Measurements from ENCODE around the gene EXOC3L1. TPM values are rescaled to one million over a fixed set of nuclear protein-coding genes. Genes with fewer than 3 reads are reported as not detected.

Gene EXOC3L1, protein sequence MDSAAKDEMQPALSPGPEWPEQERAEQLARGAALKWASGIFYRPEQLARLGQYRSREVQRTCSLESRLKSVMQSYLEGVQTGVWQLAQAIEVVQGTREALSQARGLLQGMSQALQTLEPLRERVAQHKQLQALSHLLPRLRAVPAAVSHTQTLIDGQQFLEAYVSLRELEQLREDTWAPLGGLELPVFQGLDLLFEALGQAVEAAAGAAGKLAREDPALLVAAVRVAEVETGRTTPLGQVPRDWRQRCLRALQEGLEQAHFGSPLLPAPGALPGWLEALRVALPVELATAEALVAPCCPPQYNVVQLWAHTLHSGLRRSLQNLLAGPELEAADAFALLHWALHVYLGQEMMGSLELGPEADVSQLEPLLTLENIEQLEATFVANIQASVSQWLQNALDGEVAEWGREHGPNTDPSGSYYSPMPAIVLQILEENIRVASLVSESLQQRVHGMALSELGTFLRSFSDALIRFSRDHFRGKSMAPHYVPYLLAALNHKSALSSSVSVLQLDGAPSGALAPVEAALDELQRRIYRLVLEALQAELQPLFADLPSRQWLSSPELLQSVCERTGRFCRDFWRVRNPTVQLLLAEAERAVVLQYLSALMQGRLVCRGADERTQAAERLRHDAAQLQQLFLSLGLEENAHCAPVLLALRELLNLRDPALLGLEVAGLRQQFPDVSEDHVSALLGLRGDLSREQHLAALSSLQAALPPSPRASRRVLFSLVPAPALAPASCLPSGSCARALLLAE
- 0.39 and 0.96 TPM in 2 replicates for total RNA-seq

DNA sequence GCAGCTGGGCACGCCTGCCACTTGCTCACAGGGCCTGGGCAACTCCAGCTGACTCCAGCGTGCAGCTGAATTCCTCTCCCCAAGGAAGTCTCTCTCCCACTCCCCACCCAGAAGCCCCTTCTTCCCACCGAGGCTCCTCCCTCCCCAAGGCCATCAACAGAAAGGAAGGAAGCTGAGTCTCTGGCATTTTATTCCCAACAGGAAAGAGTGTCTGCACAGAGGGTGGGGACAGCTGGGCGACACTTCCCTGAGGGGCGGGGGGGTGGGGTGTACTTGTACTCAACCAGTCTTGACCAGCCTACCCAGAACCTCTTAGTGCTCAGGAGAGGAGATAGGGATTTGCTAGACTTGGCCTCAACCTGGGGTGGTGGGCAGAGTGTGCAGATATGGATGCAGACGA is at the start of gene EXOC3L1:
Gene EXOC3L1, minus strand, starts transcription at position 96 of the 400 bp plus-strand sequence. CDS start 460 bp downstream, outside the sequence.

GRCh38 chr16:67226804-67227566 is 37.0 kb upstream of the EXOC3L1 start, which contains the start of gene TMEM208:
TMEM208 (plus strand) TSS chr16:67227130; CDS start chr16:67227219, 89 bp downstream.

GRCh38 chr16:67199011-67199807 is 9.3 kb upstream of the EXOC3L1 start, which contains the start of gene ELMO3:
ELMO3 (plus strand) TSS chr16:67199131; CDS start chr16:67199327, 196 bp downstream.

DNA sequence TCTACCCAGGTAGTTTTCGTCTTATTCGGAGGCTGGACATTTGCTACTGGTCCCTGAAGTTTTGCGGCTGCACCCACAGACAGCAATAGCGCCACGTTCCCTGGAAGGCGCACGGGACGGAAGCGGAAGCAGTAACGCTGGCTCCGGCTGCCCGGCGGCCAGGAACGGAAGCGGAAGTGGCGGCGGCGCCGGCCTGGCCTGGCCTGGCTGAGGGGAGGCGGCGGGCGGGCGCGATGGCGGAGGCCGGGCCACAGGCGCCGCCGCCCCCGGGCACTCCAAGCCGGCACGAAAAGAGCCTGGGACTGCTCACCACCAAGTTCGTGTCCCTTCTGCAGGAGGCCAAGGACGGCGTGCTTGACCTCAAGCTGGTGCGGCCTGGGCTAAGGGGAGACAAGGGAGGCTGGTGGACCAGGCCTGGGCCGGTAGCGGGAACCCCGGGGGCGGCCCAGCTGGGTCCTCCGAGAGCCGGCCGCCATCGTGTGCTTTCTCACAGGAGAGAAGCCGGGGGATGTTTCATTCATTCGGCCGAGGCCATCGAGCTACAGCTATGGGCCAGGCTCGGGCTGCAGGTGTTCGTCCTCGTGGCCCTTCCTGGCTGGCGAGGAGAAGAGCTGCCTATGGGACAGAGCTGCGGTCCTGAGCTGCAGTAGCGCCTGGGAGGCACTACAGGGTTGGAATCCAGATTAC is 2.2 kb upstream of the EXOC3L1 start, which contains the start of gene E2F4:
Gene E2F4, plus strand, starts transcription at position 161 of the 687 bp plus-strand sequence. Its CDS starts 73 bp downstream, at position 234.

GRCh38 chr16:67183627-67184452 is 6.1 kb downstream of the EXOC3L1 start, which contains the start of gene MATCAP1:
MATCAP1 (minus strand) TSS chr16:67183963; CDS start chr16:67180610, 3,353 bp downstream.

GRCh38 chr16:67170168-67170948 is 19.6 kb downstream of the EXOC3L1 start, which contains the start of gene NOL3:
NOL3 (plus strand) TSS chr16:67170538.

GRCh38 chr16:67164599-67165061 is 25.3 kb downstream of the EXOC3L1 start, which contains the start of gene HSF4:
HSF4 (plus strand) TSS chr16:67164745; CDS start chr16:67164812, 67 bp downstream.

GRCh38 chr16:67150833-67151396 is 39.0 kb downstream of the EXOC3L1 start, which contains the start of gene B3GNT9:
B3GNT9 (minus strand) TSS chr16:67150998; CDS start chr16:67150485, 513 bp downstream.

Other genes with a start within 250 kb of the EXOC3L1 start
- gene CES3, start 228.9 kb downstream of the EXOC3L1 start, total RNA-seq, result 0.24 TPM in 1 of 2 replicates, not detected in the other
- 0.65 and 2.4 TPM in 2 replicates for gene CES4A, start 201.5 kb downstream of the EXOC3L1 start, total RNA-seq
- gene CBFB, start 161.0 kb downstream of the EXOC3L1 start, total RNA-seq, result 39.8 and 48.2 TPM in 2 replicates
- 11.9 and 16.8 TPM in 2 replicates for gene PHAF1, start 80.2 kb downstream of the EXOC3L1 start, total RNA-seq
- gene B3GNT9, start 39.1 kb downstream of the EXOC3L1 start, total RNA-seq, result 31.9 and 75.3 TPM in 2 replicates
- gene TRADD, start 30.2 kb downstream of the EXOC3L1 start, total RNA-seq, result 26.1 and 32.8 TPM in 2 replicates
- gene FBXL8, start 30.2 kb downstream of the EXOC3L1 start, total RNA-seq, result 7.8 and 24.1 TPM in 2 replicates
- 0.13 and 3.5 TPM in 2 replicates for gene HSF4, start 25.4 kb downstream of the EXOC3L1 start, total RNA-seq
- 25.3 and 35.7 TPM in 2 replicates for gene NOL3, start 19.6 kb downstream of the EXOC3L1 start, total RNA-seq
- gene MATCAP1, start 6.2 kb downstream of the EXOC3L1 start, total RNA-seq, result 8.4 and 38.3 TPM in 2 replicates
- gene E2F4, start 2.0 kb upstream of the EXOC3L1 start, total RNA-seq, result 75.3 and 80.8 TPM in 2 replicates
- gene ELMO3, start 9.0 kb upstream of the EXOC3L1 start, total RNA-seq, result 1.4 and 2.3 TPM in 2 replicates
- gene TMEM208, start 37.0 kb upstream of the EXOC3L1 start, total RNA-seq, result 32.1 and 38.2 TPM in 2 replicates
- 27.3 and 30.1 TPM in 2 replicates for gene FHOD1, start 57.3 kb upstream of the EXOC3L1 start, total RNA-seq
- gene SLC9A5, start 58.8 kb upstream of the EXOC3L1 start, total RNA-seq, result 0.65 and 3.0 TPM in 2 replicates
- gene PLEKHG4, start 89.4 kb upstream of the EXOC3L1 start, total RNA-seq, result 14.4 and 23.2 TPM in 2 replicates
- gene KCTD19, start 136.6 kb upstream of the EXOC3L1 start, total RNA-seq, result 0.24 TPM in 1 of 2 replicates, not detected in the other
- gene LRRC36, start 136.7 kb upstream of the EXOC3L1 start, total RNA-seq, result 0.13 TPM in 1 of 2 replicates, not detected in the other
- gene TPPP3, start 203.4 kb upstream of the EXOC3L1 start, total RNA-seq, result 0.91 and 4.2 TPM in 2 replicates
- gene ZDHHC1, start 226.3 kb upstream of the EXOC3L1 start, total RNA-seq, result 3.5 and 9.7 TPM in 2 replicates
- gene HSD11B2, start 241.0 kb upstream of the EXOC3L1 start, total RNA-seq, result 2.7 TPM in 1 of 2 replicates, not detected in the other